ENCODE data around the gene IL16.

Gene IL16

DNA sequence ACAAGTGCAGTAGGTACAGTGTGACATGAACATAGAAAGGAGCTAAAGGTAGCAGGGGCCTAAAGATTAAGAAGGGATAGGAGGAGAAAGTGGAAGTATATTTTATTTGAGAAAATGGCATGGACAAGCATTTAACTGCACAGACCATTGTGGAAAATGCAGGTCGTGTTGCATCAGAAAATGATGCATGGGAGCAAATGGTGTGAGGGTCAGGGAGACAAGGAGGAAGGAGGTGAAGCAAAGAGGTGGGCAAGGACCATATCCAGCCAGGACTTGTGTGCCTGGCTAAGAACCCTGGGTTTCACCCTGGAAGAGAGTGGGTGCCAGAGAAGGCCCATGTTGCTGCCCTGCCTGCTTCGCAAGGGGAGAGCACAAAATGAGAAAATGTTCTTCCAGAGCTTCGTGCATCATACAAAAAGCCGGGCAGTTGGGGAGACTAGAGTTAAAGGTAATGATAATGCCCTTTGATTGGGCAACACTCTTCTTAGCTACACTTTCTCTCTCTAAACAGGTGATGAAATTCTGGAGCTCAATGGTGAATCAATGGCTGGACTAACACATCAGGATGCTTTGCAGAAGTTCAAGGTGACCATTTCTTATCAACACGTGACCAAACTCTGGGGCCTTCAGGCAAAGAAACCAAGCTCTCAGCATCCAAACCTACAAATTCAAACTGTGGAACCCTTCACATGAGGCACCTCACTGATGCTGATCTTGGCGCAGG is 81.8 kb downstream of the IL16 start:
- no peak for DNase-seq

DNA sequence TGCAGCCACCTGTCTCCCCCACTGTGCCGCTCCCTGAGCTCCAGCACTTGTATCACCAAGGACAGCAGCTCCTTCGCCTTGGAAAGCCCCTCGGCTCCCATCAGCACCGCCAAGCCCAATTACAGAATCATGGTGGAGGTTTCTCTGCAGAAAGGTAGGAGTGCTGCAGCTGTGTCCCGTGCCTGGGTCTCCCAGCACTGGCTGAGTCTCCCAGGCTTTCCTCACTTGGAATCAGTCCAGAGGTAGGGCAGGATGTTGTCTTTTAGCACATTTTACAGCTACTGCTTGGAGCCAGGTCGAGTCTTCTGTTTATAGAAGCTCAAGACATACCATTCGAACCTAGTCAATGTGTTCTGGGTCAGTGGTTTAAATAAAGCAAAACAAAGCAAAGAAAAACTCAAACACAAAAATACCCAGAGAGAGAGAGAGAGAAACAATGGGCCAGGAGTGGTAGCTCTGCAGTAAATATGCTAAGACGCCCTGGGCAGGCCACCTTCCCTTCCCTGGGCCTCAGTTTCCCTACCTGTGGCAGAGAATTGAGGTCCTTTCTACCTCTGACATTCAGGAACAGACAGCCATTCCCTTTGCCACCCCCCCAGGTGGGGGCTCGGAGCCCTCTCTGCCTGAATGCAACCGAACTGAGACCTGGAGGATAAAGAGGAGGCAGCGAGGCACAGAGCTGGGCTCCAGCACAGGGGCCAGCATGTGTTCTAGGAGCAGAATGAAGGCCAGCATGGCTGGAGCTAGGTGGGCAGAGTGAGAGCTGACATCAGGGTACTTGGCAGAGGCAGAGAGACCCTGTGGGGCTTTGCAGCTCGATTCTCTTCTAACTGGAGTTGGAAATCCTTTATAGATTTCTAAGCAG is 83.2 kb downstream of the IL16 start:
- DNase-seq = no peak

DNA sequence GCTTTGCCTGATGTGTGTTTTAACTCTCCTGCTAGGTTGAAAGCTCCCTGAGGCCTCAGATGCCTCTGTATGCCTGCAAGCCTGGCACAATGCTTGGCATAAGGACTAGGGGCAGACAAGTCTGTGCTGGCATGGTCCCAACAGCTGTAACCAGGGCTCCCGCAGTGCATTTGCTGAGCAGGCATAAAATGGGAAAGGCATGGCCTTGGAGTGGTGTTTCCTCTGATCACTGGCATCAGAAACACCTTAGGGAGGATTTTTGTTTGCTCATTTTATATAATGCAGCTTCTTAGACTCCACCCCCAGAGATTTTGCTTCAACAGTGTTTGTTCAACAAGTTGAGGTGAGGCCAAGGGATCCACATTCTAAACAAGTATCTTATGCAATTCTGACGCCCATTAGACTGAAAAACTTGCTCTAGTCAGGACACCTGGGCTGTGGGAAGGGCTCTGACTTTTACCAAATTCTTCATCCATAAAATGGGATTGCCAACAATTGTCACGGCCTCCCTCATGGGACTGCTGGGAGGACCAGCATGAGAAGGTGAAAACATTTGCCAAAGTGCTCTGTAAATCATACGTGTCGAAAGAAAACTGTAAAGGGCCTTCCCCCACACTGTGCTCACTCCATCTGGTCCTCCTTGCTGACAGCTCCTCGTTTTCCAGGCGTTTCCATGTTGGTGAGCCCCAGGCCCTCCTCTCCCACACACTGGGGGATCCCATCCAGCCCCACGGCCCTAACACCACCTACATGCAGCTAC is 84.2 kb downstream of the IL16 start:
- no peak for DNase-seq

DNA sequence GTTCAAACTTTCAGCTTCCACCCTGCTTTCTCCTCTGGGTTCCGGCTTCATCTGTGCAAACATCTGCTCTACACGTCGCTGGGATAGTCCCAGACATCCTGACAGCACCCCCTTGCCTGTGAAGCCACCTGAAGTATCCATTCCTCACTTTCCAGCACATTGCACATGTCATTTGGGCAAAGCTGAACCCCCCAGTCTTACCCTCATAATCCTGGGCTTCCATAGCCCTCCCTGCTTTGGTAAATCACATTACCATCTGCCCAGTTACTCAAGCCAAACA is 84.7 kb downstream of the IL16 start:
- DNase-seq = no peak

DNA sequence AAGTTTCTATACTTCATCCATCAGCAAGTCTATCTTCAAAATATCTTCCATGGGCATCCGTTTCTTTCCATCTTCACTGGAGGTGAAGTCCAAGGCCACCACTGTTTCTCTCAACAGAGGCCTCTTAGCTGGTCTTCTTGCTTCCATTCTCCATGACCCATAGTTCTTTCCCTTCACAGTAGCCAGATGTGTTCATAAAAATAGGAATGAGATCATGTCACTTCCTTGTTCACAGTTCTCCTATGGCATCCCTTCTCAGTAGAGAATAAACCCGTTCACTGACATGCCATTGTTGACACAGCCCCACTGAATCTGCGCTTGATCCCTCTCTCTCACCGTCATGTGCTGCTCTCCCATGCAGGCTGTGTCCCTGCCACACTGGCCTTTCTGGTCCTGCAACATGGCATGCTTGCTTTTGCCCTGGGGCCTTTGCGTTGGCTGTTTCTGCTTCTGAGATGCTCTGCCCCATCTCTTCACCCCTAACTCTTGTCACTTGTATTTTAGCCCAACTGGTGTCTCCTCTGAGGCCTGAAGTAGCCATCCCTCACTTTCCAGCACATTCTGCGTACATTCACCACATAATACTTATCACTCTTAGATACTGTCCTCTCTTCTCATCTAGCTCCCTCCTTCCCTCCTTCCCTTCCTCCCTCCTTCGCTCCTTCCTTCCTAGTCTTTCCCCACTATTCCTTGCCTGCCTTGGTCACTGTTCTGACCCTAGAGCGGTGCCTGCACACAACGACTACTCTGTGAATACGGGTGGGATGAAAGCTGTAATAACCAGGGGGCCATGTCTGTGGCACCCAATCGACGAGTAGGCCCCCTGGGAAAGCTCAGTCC is 85.3 kb downstream of the IL16 start:
- no peak for DNase-seq

DNA sequence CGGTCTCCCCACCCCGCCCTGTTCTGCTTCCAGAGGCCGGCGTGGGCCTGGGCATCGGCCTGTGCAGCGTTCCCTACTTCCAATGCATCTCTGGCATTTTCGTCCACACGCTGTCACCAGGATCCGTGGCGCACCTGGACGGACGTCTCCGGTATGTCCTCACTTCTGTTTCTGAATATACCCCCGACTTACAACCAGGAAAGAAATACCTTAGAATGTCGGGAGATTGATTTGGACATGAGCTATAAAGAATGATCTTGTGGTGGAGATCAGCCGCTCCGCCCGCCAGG is 85.9 kb downstream of the IL16 start:
- no peak for DNase-seq

DNA sequence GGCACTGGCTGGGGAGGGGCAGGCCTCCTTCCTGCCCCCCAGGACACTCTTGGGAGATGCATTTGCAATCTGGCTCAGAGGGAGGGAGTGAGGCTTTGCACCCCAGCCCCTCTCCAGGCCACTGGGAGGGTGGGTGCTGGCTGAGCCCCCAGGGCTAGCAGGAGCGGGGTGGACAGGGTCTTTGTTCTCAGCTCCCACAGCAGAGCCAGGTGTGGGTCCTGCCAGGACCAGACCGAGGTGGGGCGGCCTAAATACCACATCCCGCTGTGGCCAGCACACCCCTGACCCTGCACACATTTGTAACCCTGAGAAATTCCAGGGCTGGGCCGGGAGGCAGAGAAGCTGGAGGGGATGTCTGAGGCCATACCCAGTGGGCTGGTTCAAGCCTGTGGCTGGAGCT is 86.2 kb downstream of the IL16 start:
- DNase-seq = no peak

DNA sequence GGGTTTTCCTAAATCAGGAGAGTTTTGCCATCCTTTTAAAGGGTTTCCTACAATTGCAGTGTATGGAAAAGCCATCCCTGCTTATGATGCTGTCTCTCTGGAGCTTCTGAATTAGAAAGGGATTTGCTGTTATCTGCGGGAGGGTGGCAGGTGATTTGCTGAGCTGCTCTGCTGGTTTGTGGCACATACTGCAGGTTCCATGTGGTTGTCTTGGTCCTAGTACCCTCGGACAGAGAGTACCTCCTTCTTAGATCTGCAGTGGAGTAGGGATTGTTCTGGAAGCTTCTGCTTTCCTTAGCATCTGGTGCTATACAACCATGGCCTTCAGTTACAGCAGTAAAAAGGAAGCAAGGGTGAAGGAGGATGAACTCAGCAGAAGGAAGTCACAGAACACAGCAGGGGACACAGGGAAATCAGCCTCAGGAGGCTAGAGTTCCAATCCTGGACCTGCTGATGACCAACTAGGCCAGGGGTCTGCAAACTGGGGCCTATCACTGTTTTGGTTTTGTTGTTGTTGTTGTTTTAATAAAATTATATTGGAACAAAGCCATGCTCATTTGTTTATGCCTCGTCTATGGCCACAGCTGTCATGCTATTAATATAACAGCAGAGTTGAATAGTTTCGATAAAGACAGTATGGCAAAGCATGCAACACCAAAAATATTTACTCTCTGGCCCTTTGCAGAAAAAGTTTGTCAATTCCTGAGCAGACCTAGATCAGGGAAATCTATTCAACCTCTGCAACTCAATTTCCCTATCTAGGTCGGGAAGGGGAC is 87.8 kb downstream of the IL16 start:
- DNase-seq = no peak

DNA sequence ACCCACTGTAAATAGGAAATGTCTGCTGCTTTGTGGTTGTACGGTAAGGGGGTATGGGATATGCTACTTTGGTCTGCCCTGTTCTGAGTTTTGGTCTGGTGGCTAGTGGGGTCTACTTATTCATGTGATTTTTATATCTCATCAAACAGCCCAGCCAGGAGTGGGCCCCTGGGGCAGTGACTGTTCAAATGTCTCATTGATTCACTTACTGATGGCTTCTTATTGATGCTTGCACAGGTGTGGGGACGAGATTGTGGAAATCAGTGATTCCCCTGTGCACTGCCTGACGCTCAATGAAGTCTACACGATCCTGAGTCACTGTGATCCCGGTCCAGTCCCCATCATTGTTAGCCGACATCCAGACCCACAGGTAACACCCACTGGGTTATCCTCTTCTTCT is 88.8 kb downstream of the IL16 start:
- no peak for DNase-seq

DNA sequence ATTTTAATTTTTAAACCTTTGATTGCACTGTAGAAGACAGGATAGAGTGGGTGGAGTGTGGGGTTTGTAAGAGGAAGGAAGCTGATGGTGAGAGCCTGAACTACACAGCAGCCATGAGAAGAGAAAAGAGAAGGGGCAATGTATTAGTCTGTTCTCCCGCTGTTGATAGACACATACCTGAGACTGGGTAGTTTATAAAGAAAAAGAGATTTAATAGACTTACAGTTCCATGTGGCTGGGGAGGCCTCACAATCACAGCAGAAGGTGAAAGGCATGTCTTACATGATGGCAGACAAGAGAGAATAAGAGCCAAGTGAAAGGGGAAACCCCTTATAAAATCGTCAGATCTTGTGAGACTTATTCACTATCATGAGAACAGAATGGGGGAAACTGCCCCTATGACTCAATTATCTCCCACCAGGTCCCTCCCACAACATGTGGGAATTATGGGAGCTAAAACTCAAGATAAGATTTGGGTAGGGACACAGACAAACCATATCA is 90.0 kb downstream of the IL16 start:
- no peak for DNase-seq

DNA sequence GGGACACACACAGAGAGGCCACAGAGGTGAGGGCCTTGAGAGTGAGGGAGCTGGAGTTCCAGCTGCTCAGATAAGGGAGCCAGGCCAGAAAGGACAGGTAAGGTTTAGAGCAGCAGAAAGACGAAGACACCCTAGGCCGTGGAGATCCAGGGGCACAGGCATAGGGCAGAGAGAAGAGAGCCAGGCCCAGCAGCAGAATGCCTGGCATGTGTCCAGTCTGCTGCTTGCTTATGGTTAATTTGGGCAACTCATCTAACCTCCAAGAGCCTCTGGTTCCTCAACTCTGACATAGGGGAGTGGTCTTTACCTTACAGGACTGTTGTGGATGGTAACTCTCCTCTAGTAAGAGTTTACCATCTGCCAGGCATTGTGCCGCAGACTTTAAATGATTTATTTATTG is 91.4 kb downstream of the IL16 start:
- no peak for DNase-seq

DNA sequence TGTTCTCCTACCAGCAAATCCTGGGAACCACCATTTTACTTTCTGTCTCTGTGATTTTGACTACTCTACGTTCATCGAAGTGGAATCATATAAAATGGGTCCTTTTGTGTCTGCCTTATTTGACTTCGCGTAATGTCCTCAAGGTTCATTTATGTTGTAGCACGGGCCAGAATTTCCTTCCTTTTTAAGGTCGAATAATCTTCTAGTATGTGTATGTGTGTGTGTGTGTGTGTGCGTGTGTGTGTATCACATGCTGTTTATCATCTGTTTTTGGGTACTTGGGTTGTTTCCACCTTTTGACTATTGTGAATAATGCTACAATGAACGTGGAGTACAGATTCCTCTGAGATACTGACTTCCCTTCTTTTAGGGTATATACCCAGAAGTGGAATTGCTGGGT is 91.9 kb downstream of the IL16 start:
- no peak for DNase-seq

DNA sequence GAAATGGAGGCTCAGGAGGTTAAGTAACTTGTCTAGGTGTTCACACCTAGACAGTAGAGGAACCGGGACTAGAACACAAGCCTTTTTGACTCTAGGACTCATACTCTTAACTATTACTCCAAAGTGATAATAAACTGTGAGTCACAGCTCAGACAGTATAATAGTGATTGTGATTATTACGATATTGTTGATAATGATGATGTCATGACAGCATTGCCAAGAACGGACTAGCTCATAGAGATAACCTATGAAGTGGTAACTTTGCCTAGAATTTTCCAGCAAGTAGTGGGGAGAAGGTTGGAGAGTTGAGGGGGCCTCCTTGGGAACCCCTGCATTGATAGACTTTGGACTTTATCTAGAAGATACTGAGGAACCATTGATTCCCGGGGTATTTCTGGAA is 93.2 kb downstream of the IL16 start:
- no peak for DNase-seq

DNA sequence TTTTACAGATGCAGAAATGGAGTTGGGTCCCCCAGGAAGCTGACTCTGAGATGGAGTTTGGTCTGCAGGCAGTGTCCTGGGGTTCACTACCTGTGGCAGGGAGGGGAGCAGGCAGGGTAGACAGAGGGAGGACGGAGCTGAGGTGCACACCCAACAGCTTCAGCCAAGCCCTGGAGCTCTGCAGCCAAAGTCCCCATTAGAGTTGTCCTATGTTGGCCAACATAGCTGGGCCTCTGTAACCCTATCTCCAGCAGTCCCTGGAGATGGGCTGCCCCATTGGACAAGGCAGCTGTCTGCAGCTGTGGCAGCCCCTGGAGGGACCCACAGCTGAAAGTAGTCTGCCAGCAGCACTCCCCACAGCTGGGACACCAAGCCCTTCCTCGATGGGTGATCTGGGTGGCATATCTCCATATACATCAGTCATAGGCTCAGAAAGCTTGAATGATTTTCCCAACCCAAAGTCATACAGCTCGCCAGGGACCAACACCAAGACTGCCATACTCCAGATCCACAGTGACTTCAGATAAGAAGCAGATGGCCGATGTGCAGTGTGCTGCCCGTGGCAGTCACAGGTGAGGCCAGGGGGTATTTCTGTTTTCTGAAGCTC is 95.3 kb downstream of the IL16 start:
- DNase-seq = no peak

DNA sequence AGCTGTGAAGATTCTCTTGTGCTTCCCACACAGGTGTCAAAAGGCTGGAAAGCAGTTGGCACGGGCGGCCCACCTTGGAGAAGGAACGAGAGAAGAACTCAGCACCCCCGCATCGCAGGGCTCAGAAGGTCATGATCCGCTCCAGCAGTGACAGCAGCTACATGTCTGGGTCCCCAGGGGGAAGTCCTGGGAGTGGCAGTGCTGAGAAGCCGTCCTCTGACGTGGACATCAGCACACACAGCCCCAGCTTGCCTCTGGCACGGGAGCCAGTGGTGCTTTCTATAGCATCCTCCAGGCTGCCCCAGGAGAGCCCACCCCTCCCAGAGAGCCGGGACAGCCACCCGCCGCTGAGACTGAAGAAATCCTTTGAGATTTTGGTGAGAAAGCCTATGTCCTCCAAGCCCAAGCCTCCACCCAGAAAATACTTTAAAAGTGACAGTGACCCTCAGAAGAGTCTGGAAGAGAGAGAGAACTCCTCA is 95.9 kb downstream of the IL16 start:
- peak; percentile 22 to 34 (median 27) for DNase-seq

DNA sequence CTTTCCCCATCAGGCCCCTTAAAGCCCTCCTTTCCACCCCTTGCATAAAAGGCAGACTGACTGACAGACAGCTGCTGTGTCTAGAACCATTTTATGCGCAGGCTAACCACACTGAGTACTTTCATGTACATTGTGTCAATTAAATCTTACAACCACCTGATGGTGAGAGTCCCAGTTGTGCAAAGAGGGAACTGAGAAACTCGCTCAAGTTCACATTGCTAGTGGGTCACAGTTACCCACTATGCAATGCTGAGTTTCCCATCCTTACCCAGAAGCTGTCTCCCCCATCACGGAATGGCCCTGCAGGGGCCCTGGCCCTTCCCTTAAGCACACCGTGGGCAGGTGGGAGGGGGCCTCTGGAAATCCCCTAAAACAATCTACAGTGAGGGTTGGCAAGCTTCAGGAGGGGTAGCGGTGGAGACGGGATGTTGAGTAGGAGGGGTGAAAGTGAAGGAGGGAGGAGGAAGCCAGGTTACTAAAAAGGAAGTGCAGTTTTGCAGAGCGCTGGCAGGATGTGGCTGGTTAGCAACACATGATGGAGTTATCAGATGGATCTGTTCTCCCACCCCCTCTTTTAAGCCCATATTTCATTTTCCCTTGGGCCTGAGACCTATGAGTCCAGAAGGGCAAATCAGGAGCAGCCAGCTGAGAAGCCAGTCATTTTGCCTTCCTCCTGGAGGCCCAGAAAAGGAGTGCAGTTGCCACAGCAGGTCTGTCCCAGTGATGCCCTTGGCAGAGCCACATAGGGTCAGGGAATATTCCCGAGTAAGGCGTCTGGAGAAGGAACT is 97.2 kb downstream of the IL16 start:
- peak; percentile 33 to 51 (median 48) for DNase-seq

DNA sequence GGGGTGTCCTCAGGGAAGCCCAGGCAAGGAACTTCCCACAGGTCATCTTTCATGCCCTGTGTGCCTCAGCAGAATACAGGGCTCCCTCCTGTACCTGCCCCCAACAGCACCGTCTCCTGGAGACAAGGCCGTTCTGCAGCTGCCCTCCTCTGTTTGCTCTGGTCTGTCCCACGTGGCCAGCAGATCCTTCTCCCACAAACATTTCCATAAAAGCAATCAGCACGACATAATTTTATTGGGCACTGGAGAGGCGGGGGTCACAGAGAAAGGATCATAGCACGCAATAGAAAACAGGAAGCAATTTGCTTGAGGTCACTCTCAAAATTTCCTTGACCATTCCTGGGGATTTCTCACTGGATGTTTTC is 97.8 kb downstream of the IL16 start:
- no peak for DNase-seq

DNA sequence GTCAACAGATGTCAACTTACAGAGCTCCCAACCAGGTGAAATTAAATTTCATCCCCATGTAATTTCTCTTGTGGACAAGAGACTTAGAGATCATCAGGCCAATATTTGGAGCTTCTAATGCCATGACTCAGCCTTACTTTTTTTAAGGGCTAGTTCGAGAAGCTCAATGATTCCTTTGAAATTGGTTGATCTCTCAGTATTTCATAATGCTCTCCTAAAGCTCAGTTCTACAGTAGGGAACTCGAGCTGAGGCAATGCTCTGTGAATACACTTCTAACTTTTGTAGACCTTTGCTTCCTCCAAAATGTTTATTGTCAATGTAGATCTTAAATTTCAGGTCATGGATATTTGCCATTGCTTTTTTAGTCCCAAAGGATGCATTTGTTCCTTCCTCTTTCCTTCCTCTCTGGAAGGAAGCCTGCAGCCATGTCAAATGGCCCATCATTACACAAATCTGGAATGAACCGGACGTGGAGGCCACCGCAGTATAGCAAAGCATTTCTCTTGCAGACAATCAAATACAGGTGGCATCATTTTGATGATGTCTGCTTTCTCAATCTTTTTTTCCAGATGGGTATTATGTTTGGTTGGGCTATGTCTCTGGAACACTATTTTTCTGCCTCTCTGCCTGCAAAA is 98.9 kb downstream of the IL16 start:
- DNase-seq = no peak

DNA sequence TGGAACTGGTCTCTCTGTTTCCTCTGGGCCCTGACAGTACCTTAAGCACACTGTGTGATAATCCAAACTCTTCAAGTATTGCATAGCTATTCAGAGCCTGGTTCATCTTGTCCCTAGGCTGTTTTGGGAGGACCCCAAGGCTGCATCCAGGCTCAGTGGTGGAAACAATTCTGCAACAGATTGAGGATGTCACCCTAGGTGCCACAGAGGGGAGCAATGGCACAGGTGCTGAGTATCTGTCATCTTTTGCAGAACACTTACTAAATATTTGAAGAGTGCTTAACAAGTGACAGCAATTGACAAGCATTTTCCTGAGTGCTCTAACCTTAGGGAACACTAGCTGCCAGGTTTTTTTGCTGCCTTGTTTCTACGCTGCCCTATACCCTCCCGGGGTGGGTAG is 99.5 kb downstream of the IL16 start:
- DNase-seq = no peak

DNA sequence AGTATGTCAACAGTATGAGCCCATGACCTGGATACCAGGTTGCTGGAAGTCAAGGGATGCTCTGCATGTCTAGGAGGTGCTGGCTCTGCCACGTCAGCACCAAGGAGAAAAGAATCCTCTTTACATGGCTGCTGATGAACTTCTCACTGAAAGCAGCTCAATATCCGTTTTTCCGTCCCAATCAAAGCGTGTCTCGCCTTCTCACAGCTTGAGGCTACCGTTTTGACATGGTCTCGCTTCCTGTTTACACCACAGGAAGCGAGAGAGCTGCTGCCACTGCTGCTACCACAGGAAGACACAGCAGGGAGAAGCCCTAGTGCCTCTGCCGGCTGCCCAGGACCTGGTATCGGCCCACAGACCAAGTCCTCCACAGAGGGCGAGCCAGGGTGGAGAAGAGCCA is 100.0 kb downstream of the IL16 start:
- DNase-seq = peak in 3 of 4 experiments; percentile 29 to 69 (median 56)

Data from activated CD4-positive, CD25-positive, alpha-beta regulatory T cell (primary cell).